ENCODE measurements around the gene LAG3.

DNA sequence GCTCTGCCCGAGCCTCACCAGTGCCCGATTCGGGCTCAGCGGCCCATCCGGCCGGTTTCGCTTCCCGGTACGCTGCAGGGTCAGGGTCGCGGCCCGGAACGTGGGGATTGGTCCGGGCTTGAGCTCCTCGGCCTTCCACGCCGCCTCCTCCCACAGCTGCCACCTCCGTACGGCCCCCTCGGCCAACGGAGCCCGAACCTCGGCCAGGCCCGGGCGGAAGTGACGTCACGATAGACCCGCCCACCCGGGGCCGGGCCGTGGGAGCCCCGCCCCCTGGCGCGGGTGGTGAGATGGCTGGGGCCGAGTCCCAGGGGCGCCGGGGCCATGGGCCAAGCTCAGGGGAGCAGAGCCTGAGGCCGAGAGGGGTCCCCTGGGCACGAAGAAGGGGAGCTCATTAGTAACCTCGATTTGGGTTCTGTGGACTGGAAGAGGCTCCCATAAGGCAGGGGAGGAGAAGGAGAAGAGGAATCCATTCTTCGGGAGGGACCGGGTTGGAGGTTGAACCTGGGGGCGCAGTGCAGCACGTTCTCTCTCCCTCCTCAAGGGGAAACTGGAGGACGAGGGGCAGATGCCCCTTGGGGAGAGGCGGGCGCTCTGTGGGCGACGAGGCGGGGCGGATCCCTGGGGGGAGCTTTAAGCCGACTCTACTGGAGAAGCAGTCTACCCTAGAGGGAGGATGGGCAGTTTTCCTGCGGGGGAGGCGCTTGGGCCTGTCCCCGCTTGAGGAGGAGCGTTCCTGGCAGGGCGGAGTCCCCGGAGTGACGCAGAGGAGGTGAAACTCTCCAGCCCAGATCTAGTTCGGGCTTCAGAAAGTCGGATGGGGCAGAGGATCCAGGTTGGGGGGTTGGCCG lies 19.2 kb upstream of the LAG3 start, which contains the start of gene MLF2:
- TF ChIP-seq, protein P1, sequence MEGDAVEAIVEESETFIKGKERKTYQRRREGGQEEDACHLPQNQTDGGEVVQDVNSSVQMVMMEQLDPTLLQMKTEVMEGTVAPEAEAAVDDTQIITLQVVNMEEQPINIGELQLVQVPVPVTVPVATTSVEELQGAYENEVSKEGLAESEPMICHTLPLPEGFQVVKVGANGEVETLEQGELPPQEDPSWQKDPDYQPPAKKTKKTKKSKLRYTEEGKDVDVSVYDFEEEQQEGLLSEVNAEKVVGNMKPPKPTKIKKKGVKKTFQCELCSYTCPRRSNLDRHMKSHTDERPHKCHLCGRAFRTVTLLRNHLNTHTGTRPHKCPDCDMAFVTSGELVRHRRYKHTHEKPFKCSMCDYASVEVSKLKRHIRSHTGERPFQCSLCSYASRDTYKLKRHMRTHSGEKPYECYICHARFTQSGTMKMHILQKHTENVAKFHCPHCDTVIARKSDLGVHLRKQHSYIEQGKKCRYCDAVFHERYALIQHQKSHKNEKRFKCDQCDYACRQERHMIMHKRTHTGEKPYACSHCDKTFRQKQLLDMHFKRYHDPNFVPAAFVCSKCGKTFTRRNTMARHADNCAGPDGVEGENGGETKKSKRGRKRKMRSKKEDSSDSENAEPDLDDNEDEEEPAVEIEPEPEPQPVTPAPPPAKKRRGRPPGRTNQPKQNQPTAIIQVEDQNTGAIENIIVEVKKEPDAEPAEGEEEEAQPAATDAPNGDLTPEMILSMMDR (optimal IDR thresholded peaks at IDR 0.05 in 1 of 3, IDR thresholded peaks at IDR 0.05 in 1 of 3, conservative IDR thresholded peaks at IDR 0.05 in 1 of 3; ENCODE audit: extremely low read depth in 1 of 3, insufficient read depth in 2 of 3, low read length in 3 of 3): peak in 1 of 3 experiments; percentile 89
- TF ChIP-seq EZH2 (IDR thresholded peaks at IDR 0.05; ENCODE audit: low read length): no peak
